K562 (cell line): Measurements from ENCODE around the gene FAM200B. TPM values are rescaled to one million over a fixed set of nuclear protein-coding genes. Genes with fewer than 3 reads are reported as not detected.

Experiments used
- KLF6 ChIP-seq: fragments of 250-450 bp; sonication (Bioruptor Pico); IDR thresholded peaks from 2 replicates; pipeline ENCODE4 v1.4.0; 2020; ENCODE audit warnings: mild to moderate bottlenecking, moderate library complexity, borderline replicate concordance
- TBL1XR1 ChIP-seq, 2 experiments: IDR thresholded peaks; 2 replicates each; pipeline ENCODE4 v1.6.1; 2012; ENCODE audit warnings: improper control_type of control experiment in 2 of 2, low read length in 2 of 2, mild to moderate bottlenecking in 1 of 2
- polyA plus RNA-seq, 8 experiments: library from polyadenylated mRNA; depleted of rRNA in 4 of 8; stranded (reverse) in 5 of 8; unstranded in 3 of 8; fragments of >200 nt; fragmentation: Nextera tagmentation in 2 of 8; fragmentation: Illumina TruSeq in 1 of 8; extraction: Ambion mirVana in 2 of 8; extraction: Trizol in 1 of 8; gene quantifications; 2 replicates each; pipeline versions ENCODE4 v1.2.1 to v1.2.3, GENCODE V29; 2011 to 2014; ENCODE audit warnings: inconsistent platforms in 1 of 8, missing spikeins in 1 of 8
- total RNA-seq, 7 experiments: library from RNA; depleted of rRNA in 6 of 7; stranded (reverse); fragments of >200 nt in 6 of 7; fragmentation: Illumina TruSeq in 2 of 7; extraction: Trizol in 2 of 7; gene quantifications; 2 replicates each; pipeline versions ENCODE4 v1.2.1 to v1.2.3, GENCODE V29; 2011 to 2021; ENCODE audit warnings: low replicate concordance in 1 of 7
- TF ChIP-seq, protein P1 (sequence below): fragments of 450-650 bp; IDR thresholded peaks from 2 replicates; pipeline ENCODE4 v1.6.1; 2016; ENCODE audit warnings: low read depth
- TF ChIP-seq, protein P2 (sequence below): fragments of 450-650 bp; IDR thresholded peaks from 2 replicates; pipeline ENCODE4 v1.6.1; 2017; ENCODE audit warnings: antibody characterized with exemption, mild to moderate bottlenecking
- TF ChIP-seq, protein P3 (sequence below): fragments of 150-350 bp; conservative IDR thresholded peaks from 2 replicates; pipeline ENCODE4 v1.6.1; 2014; ENCODE audit warnings: low read length
- TF ChIP-seq, protein P4 (sequence below): fragments of 250-450 bp; sonication (Bioruptor Pico); IDR thresholded peaks from 2 replicates; pipeline ENCODE4 v1.4.0; 2020; ENCODE audit warnings: mild to moderate bottlenecking, moderate library complexity

The FAM200B gene
- total and polyA plus RNA-seq, 9 of the 15 experiments (the other 6 are each of a cell fraction or from before 2014, with no cell fraction given): 17.4 to 48.0 (median 25.5) TPM

DNA sequence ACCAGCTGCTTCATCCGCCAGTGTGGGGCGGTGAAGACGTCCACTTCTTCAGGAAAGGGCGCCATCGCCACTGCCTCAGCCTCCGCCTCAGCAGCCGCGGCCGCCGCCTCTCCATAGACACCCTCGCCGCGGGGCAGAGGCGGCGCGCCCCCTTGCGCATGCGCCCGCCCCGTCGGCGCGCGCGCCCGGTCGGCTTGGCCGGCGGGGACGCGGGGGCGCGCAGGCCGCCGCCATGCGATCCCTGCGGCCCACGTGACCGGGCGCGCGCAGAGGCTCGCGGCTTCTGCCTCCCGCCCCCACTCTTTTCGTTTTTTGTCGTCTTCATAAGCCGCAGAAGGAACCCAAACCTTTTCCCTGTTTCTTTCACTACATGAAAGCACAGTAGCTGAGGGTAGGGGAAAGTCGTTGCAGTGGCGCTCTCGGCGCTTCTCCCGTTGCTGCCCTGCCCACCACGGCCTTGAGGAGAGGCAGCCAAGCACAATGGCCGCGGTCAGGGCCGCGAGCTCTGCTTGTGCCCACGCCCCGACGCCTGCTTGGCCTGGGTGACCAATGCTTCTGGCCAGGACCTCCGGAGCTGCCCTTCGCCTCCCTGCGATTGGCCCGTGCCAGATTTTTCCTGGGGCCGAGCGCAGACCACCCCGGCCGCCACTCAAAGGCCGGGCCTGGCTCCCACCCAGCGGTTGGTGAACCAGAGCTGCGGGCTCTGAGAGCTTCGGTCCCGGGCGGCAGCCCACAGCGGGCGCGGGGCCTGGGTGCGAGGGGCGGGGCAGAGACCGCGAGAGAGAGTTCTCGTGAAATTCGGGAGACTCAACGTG is 26.2 kb upstream of the FAM200B start, which contains the start of gene FBXL5 (continued):
- TF ChIP-seq, protein P1, sequence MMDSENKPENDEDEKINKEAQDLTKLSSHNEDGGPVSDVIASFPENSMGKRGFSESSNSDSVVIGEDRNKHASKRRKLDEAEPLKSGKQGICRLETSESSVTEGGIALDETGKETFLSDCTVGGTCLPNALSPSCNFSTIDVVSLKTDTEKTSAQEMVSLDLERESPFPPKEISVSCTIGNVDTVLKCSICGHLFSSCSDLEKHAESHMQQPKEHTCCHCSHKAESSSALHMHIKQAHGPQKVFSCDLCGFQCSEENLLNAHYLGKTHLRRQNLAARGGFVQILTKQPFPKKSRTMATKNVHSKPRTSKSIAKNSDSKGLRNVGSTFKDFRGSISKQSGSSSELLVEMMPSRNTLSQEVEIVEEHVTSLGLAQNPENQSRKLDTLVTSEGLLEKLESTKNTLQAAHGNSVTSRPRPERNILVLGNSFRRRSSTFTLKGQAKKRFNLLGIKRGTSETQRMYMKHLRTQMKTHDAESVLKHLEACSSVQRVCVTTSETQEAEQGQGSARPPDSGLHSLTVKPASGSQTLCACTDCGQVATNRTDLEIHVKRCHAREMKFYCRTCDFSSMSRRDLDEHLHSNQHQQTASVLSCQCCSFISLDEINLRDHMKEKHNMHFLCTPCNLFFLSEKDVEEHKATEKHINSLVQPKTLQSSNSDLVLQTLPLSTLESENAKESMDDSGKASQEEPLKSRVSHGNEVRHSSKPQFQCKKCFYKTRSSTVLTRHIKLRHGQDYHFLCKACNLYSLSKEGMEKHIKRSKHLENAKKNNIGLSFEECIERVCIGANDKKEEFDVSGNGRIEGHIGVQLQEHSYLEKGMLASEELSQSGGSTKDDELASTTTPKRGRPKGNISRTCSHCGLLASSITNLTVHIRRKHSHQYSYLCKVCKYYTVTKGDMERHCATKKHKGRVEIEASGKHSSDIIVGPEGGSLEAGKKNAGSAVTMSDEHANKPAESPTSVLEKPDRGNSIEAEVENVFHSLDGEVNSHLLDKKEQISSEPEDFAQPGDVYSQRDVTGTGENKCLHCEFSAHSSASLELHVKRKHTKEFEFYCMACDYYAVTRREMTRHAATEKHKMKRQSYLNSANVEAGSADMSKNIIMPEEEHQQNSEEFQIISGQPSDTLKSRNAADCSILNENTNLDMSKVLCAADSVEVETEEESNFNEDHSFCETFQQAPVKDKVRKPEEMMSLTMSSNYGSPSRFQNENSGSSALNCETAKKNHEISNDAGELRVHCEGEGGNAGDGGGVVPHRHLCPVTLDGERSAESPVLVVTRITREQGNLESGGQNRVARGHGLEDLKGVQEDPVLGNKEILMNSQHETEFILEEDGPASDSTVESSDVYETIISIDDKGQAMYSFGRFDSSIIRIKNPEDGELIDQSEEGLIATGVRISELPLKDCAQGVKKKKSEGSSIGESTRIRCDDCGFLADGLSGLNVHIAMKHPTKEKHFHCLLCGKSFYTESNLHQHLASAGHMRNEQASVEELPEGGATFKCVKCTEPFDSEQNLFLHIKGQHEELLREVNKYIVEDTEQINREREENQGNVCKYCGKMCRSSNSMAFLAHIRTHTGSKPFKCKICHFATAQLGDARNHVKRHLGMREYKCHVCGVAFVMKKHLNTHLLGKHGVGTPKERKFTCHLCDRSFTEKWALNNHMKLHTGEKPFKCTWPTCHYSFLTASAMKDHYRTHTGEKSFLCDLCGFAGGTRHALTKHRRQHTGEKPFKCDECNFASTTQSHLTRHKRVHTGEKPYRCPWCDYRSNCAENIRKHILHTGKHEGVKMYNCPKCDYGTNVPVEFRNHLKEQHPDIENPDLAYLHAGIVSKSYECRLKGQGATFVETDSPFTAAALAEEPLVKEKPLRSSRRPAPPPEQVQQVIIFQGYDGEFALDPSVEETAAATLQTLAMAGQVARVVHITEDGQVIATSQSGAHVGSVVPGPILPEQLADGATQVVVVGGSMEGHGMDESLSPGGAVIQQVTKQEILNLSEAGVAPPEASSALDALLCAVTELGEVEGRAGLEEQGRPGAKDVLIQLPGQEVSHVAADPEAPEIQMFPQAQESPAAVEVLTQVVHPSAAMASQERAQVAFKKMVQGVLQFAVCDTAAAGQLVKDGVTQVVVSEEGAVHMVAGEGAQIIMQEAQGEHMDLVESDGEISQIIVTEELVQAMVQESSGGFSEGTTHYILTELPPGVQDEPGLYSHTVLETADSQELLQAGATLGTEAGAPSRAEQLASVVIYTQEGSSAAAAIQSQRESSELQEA: no peak
- TF ChIP-seq, protein P2, sequence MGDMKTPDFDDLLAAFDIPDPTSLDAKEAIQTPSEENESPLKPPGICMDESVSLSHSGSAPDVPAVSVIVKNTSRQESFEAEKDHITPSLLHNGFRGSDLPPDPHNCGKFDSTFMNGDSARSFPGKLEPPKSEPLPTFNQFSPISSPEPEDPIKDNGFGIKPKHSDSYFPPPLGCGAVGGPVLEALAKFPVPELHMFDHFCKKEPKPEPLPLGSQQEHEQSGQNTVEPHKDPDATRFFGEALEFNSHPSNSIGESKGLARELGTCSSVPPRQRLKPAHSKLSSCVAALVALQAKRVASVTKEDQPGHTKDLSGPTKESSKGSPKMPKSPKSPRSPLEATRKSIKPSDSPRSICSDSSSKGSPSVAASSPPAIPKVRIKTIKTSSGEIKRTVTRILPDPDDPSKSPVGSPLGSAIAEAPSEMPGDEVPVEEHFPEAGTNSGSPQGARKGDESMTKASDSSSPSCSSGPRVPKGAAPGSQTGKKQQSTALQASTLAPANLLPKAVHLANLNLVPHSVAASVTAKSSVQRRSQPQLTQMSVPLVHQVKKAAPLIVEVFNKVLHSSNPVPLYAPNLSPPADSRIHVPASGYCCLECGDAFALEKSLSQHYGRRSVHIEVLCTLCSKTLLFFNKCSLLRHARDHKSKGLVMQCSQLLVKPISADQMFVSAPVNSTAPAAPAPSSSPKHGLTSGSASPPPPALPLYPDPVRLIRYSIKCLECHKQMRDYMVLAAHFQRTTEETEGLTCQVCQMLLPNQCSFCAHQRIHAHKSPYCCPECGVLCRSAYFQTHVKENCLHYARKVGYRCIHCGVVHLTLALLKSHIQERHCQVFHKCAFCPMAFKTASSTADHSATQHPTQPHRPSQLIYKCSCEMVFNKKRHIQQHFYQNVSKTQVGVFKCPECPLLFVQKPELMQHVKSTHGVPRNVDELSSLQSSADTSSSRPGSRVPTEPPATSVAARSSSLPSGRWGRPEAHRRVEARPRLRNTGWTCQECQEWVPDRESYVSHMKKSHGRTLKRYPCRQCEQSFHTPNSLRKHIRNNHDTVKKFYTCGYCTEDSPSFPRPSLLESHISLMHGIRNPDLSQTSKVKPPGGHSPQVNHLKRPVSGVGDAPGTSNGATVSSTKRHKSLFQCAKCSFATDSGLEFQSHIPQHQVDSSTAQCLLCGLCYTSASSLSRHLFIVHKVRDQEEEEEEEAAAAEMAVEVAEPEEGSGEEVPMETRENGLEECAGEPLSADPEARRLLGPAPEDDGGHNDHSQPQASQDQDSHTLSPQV: peak; percentile 97
- TF ChIP-seq, protein P3, sequence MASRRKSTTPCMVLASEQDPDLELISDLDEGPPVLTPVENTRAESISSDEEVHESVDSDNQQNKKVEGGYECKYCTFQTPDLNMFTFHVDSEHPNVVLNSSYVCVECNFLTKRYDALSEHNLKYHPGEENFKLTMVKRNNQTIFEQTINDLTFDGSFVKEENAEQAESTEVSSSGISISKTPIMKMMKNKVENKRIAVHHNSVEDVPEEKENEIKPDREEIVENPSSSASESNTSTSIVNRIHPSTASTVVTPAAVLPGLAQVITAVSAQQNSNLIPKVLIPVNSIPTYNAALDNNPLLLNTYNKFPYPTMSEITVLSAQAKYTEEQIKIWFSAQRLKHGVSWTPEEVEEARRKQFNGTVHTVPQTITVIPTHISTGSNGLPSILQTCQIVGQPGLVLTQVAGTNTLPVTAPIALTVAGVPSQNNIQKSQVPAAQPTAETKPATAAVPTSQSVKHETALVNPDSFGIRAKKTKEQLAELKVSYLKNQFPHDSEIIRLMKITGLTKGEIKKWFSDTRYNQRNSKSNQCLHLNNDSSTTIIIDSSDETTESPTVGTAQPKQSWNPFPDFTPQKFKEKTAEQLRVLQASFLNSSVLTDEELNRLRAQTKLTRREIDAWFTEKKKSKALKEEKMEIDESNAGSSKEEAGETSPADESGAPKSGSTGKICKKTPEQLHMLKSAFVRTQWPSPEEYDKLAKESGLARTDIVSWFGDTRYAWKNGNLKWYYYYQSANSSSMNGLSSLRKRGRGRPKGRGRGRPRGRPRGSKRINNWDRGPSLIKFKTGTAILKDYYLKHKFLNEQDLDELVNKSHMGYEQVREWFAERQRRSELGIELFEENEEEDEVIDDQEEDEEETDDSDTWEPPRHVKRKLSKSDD: no peak
- TF ChIP-seq TBL1XR1 (IDR thresholded peaks at IDR 0.05; ENCODE audit: low read length in 2 of 2) (no peak), KLF6 (peak; percentile 76; the same call in 1 of the 2 replicates)
- TF ChIP-seq, protein P4, sequence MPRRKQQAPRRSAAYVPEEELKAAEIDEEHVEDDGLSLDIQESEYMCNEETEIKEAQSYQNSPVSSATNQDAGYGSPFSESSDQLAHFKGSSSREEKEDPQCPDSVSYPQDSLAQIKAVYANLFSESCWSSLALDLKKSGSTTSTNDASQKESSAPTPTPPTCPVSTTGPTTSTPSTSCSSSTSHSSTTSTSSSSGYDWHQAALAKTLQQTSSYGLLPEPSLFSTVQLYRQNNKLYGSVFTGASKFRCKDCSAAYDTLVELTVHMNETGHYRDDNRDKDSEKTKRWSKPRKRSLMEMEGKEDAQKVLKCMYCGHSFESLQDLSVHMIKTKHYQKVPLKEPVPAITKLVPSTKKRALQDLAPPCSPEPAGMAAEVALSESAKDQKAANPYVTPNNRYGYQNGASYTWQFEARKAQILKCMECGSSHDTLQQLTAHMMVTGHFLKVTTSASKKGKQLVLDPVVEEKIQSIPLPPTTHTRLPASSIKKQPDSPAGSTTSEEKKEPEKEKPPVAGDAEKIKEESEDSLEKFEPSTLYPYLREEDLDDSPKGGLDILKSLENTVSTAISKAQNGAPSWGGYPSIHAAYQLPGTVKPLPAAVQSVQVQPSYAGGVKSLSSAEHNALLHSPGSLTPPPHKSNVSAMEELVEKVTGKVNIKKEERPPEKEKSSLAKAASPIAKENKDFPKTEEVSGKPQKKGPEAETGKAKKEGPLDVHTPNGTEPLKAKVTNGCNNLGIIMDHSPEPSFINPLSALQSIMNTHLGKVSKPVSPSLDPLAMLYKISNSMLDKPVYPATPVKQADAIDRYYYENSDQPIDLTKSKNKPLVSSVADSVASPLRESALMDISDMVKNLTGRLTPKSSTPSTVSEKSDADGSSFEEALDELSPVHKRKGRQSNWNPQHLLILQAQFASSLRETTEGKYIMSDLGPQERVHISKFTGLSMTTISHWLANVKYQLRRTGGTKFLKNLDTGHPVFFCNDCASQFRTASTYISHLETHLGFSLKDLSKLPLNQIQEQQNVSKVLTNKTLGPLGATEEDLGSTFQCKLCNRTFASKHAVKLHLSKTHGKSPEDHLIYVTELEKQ (CRISPR knock-in tag): no peak
